ENCODE data around the gene ATE1. TPM values are rescaled to one million over a fixed set of nuclear protein-coding genes. Genes with fewer than 3 reads are reported as not detected.

ATE1 gene
- total RNA-seq, 4 donors from 2014 or later = 31.4 to 47.9 (median 38.3) TPM

DNA sequence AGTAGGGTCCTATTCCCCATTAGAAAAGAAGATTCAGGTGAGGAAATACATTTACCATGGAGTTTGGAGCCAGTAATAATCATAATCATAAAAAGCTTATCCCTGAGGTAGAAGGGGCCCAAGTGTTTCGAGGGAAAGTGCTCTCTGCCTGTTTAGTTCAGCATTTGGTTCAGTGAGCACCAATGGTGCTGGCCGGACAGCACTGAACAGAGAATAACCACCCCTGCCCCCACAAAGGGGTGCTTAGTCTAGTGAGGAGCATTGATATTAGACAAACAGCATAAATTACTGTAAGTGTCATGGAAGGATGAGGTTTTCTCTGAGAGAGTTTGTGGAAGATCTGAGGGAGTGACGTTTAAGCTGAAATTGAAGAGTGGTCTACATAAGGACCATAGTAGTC lies 21.6 kb upstream of the ATE1 start:
- Histone ChIP-seq H3K27me3 (no peaks in the 10 kb centered on the region), H3K9me3 (no peaks in the 10 kb centered on the region), H3K4me1 (no peaks in the 10 kb centered on the region), H3K27ac (no peak overlapping the region), H3K4me3 (no peak overlapping the region), H3K36me3 (no peaks in the 10 kb centered on the region)
- TF ChIP-seq, protein P1, sequence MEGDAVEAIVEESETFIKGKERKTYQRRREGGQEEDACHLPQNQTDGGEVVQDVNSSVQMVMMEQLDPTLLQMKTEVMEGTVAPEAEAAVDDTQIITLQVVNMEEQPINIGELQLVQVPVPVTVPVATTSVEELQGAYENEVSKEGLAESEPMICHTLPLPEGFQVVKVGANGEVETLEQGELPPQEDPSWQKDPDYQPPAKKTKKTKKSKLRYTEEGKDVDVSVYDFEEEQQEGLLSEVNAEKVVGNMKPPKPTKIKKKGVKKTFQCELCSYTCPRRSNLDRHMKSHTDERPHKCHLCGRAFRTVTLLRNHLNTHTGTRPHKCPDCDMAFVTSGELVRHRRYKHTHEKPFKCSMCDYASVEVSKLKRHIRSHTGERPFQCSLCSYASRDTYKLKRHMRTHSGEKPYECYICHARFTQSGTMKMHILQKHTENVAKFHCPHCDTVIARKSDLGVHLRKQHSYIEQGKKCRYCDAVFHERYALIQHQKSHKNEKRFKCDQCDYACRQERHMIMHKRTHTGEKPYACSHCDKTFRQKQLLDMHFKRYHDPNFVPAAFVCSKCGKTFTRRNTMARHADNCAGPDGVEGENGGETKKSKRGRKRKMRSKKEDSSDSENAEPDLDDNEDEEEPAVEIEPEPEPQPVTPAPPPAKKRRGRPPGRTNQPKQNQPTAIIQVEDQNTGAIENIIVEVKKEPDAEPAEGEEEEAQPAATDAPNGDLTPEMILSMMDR (IDR thresholded peaks at IDR 0.05) = no peak
- TF ChIP-seq POLR2A (IDR thresholded peaks at IDR 0.05) = no peak
- DNase-seq = no peak

GRCh38 chr10:121949049-121949448 lies 21.2 kb upstream of the ATE1 start:
- H3K27me3 ChIP-seq = no peaks in the 10 kb centered on the region
- DNase-seq = no peak
- H3K9me3 ChIP-seq = no peaks in the 10 kb centered on the region
- H3K27ac ChIP-seq = no peak overlapping the region
- no peak for TF ChIP-seq POLR2A (IDR thresholded peaks at IDR 0.05)
- TF ChIP-seq, protein P1 (IDR thresholded peaks at IDR 0.05) = no peak
- H3K36me3 ChIP-seq = no peaks in the 10 kb centered on the region
- no peaks in the 10 kb centered on the region for H3K4me1 ChIP-seq
- H3K4me3 ChIP-seq = no peak overlapping the region

GRCh38 chr10:121947343-121948330 lies 19.8 kb upstream of the ATE1 start:
- Histone ChIP-seq H3K9me3 (no peaks in the 10 kb centered on the region), H3K27ac (no peak overlapping the region), H3K36me3 (no peaks in the 10 kb centered on the region), H3K27me3 (no peaks in the 10 kb centered on the region), H3K4me3 (no peak overlapping the region), H3K4me1 (no peaks in the 10 kb centered on the region)
- TF ChIP-seq, protein P1 (IDR thresholded peaks at IDR 0.05) = no peak
- TF ChIP-seq POLR2A (IDR thresholded peaks at IDR 0.05) = no peak
- DNase-seq = no peak

DNA sequence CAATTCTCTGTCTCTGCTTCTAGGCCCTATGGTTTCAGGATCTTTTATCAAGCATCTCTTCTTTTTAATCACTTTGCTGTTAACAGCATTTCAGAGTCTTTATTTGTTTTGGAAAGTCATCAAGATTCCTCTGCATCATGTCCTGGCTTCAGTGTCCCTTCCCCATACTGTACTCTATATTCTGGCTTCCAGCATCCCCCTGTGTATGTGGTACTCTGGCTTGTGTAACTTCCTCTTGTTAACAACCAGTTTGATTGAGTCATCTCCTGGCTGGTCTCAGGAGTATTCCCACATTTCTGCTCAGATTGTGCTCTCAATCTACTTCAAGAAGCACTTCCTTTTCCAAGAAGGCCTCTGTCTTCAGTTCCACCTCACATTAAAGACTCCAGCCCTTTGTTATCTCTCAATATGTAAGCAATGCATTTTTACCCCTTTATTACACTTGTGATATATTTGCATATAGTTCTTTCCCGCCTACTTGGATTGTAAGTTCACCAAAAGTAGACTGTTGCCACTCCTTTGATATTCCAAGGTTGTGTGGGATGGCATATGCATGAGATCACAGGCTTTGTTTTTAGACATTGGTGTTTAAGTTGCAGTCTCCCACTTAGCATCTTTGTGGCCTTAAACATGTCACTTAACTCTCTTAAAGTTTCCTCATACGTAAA lies 15.1 kb upstream of the ATE1 start:
- Histone ChIP-seq H3K36me3 (no peaks in the 10 kb centered on the region), H3K27me3 (no peaks in the 10 kb centered on the region), H3K4me1 (no peaks in the 10 kb centered on the region), H3K9me3 (no peaks in the 10 kb centered on the region), H3K27ac (no peak overlapping the region), H3K4me3 (no peak overlapping the region)
- DNase-seq = no peak
- TF ChIP-seq, protein P1 (IDR thresholded peaks at IDR 0.05) = no peak
- no peak for TF ChIP-seq POLR2A (IDR thresholded peaks at IDR 0.05)

DNA sequence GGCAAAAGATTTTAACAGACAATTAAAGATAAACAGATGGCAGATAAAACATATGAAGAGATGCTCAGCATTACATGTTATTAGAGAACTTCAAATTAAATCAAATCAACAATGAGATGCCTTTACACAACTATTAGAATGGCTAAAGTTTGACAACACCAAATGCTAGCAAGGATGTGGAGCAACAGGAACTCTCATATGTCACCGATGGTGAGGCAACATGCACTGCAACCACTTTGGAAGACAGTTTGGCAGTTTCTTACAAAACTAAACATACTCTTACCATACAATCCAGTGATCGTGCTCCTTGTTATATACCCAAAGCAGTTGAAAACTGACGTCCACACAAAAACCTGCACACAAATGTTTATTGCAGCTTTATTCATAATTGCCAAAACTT lies 13.7 kb upstream of the ATE1 start:
- H3K9me3 ChIP-seq = no peaks in the 10 kb centered on the region
- H3K36me3 ChIP-seq = no peaks in the 10 kb centered on the region
- no peak overlapping the region for H3K4me3 ChIP-seq
- no peaks in the 10 kb centered on the region for H3K4me1 ChIP-seq
- no peaks in the 10 kb centered on the region for H3K27me3 ChIP-seq
- no peak for DNase-seq
- H3K27ac ChIP-seq = no peak overlapping the region
- no peak for TF ChIP-seq POLR2A (IDR thresholded peaks at IDR 0.05)
- TF ChIP-seq, protein P1 (IDR thresholded peaks at IDR 0.05) = no peak

Measured in Peyer's patch (tissue), 4 donors.